Globus pallidus (tissue), 1 donor: ENCODE results near the gene MLLT3.

Source experiments
- DNase-seq: peaks from one replicate; pipeline ENCODE4 v3.0.0-alpha.2; 2015; ENCODE audit warnings: low spot score

The MLLT3 gene

DNA sequence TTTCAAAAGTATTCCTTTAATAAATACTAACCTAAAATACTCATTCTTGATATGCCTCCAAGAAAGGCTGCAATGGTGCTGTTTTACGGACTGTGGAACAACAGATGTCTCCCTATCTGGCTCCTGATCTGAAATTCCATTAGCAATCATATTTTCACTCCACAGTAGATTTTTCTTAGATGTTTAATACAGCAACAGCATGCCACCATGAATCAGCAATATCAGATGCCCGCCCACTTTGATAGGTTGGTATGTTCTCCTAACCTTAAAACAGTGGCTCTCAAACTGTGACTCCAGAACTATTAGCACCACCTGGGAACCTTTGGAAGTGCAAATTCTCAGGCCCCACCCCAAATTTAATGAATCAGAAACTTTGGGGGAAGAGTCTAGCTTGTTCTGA, 110.2 kb downstream of the MLLT3 start:
- no peak for DNase-seq

DNA sequence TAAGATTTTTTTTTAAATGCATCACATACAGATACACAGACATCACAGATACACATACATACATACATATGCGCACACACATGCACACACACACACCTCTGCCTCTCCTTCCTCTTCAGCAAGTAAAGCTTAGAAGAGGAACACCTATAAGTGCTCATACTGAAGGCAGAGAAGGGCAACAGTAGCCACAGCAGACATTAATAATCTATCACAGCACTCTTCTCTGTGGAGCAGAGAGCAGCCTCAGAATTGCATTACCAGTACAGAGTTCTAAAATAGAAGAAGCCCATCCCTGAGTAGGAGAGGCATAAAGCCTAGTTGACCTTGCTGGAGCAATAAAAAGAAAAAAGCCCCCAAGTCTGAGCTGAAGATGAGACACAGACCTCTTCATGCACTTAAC, 110.6 kb downstream of the MLLT3 start:
- no peak for DNase-seq

DNA sequence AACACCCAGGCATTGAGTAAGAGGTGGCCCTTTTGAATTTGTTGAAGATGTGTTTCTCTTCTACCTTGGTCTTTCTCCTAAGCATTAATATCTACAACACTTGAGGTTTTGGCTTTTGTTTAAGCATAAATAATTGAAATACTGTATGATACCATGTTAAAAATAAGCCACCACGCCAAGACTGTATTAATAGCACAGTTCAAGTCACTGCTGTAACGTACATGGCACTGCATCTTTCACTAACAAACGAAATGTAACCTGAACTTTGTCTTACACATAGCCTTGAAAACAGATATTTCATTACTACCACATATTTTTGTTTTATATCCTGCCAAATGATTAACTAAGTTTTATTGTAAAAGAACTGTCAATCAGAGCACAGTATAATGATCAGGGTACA, 112.8 kb downstream of the MLLT3 start:
- DNase-seq, result no peak

DNA sequence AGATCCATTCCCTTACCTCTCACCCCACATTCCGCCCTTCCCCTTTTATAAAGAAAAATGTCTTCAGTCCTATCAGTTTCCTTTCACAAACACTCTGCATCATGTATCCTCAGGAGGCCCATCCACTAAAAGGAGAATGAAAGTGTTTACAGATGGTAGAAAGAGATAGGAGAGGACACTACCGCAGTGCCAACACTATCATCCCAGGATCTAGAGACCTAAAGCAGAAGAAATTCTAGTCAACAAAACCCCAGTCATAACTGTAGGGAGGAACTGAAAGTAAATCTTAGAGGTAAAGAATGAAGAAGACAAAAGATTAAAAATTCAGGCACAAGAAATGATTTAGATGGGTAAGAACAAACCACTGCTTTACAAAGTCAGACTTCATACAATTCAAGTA, 114.1 kb downstream of the MLLT3 start:
- DNase-seq, result no peak

DNA sequence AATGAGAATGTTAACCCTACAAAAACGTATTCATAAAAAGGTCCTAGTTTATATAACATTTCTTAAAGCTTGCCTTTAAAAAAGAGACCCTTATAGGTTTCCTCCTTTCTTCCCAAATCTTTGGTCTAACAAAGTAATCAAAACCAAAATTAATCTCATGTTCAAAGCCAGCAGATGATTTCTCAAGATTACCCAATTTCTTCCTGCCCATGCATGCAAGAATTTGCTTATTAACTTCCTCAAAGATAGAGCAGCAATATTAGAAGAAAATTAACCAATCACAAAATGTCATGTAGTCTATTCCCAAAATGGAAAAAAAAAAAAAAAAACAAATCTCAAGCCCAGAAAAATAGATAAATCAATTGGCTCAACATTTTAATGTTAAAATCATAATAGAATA, 114.9 kb downstream of the MLLT3 start:
- no peak for DNase-seq

DNA sequence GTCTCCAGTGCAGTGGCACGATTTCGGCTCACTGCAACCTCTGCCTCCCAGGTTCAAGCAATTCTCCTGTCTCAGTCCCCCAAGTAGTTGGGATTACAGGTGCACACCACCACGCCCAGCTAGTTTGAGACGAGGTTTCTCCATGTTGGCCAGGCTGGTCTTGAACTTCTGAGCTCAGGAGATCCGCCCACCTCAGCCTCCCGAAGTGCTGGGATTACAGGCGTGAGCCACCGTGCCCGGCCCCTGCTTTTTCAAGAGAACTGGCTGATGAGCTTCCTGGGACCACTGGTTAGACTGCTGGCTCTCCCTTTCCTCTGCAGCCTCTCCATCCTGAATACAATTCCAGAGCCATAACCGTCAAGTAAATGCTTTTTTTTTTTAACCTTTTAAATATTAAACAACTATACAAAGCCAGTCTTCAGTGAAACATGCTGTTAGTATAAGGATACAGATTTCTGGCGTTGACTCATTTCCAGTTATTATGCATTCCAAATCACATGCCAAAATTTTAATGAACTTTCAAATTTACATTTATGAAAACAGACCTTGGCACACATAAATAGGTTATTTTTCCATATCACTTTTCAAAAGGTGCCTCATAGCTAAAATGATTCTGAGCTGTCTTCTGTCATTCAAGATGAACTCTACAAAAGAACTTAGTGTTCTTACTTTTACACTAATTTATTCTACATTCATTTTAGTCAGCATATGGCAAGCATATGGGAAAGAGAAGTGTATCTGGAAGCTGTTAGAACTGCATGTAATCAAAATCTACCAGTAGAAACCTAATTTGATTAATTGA, 116.0 kb downstream of the MLLT3 start:
- no peak for DNase-seq

DNA sequence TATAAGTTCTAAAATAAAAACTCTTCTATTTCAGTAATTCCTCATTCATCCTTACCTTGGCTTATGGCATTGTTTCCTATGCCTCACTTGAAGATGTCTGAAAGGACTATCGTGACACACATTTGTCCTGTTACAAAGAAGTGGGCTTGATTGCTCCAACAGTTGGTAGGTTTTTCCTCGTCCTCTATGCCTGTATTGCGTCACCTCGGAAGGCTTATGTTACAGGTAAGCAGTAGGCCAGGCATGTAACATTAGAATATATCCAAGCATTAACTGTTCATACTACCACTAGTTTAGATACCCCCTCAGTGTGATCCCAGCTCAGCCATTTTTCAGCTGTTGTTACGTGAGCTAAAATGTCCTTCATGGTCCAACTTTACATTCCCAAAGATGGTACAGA, 116.7 kb downstream of the MLLT3 start:
- no peak for DNase-seq

DNA sequence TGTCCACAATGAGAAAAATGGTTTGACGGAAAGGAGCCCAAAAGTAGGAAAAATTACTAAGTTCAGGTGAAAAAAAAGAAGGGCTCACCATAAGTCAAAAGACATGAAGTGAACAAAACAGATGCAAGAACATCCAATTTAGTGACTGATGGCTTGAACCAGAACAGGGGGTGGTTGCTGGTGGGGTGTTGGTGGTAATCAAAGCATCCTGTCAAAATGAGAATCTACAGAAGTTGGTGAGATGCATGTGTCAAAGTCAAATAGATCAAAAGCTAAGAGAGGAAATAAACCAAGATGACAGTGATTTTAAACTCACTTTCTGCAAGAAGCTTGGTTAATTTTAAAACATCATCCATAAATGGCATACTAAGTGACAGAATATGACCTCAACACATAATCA, 117.4 kb downstream of the MLLT3 start:
- DNase-seq, result no peak

DNA sequence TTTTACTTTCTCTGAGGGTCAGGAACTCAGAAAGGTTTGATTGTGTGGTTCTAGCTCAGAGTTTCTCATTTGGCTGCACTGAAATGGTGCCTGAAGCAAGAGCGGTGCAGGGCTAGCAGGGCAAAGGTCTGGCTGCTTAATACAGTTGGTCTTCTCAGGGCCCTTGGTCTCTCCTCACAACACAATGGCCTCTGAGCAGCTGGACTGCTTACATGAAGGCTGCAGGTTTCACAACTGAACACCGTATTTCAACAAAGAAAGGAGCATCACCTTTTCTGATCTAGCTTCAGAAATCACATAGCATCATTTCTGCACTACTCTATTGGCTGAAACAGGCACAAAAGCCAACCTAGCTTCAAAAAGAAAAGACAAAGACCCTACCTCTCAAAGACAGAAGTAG, 122.2 kb downstream of the MLLT3 start:
- DNase-seq, result no peak

DNA sequence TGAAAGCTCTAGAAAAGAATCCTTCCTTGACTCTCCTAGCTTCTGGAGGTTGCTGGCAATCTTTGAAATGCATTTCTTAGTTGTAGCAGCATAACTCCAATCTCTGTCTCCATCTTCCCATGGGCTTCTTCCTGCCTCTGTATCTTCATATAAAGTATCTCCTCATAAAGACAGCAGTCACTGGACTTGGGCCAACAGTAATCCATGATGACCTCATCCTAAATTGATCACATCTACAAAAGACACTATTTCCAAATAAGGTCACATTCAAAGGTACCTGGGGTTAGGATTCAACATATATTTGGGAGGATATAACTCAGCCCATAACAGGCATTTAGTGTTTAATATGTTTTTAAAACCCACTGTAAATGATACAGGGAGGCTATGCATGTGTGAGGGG, 123.3 kb downstream of the MLLT3 start:
- no peak for DNase-seq

DNA sequence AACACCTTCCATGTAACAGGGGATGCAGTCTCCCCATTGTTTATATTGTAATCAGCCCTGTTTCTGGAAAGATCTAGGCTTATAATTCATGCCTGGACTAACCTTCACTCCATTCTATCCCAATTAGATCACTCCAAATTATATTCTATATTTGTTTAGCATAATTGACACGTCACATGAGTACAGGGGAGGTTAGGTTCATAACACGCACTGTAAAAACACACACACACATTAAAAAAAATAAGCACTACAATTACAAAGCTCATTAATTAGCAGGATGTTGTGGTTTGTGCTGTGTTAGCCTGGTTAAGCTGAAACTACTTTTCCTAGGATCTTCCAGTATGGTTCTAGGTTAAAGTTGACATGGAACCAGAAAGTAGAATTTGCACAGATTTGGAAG, 126.0 kb downstream of the MLLT3 start:
- no peak for DNase-seq

DNA sequence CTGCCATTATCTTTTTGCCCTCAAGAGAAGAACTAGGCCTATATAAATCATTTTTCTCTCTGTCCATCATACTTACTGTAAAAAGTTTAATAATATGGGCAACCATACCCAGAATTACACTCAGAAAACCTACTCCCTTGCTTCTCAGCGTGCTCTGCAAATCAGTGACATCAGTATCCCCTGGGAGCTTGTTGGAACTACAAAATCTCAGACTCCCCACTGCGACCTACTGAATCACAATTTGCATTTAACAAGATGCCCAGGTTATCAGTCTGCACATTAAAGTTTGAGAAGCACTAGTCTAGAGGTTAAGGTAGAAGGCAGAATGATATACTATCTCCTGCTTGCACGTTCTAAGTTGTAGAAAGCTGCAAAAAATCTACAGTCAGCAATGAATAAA, 127.2 kb downstream of the MLLT3 start:
- no peak for DNase-seq

DNA sequence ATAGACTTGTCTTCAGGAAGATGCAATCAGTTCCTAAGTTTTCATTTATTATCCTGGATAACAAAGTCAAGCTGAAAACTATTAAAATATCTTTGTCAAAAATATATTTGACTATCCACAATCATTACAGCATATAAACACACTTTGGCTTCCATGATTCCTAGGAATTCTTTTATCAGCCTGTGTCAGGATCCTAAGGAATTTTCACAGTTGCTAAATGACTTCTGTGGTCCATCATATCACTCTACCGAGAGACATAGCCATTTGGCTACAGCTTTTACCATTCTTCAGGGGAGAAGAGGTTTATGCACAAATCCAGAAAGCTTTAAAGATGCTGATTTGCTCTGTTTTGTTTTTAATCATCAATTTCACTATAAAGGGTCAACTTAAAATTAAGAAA, 128.3 kb downstream of the MLLT3 start:
- DNase-seq, result no peak

DNA sequence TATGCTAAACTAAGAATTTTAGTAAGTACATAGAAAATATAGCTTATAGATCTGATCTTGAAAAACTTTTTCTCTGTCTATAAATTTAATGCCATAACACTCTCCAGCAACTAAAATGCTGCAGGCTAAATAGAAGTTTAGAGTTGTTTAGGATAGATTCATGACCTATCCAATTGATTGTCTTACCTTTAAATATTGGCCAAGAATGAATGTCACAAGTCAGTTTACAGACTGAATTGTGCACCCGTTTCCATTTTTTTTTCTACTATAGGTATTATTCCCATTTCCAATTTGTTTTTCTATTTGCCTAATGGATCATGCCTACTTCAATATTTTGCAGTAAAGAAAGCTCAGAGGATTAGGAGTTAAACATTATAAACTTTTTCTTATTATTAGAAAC, 129.5 kb downstream of the MLLT3 start:
- DNase-seq, result no peak

DNA sequence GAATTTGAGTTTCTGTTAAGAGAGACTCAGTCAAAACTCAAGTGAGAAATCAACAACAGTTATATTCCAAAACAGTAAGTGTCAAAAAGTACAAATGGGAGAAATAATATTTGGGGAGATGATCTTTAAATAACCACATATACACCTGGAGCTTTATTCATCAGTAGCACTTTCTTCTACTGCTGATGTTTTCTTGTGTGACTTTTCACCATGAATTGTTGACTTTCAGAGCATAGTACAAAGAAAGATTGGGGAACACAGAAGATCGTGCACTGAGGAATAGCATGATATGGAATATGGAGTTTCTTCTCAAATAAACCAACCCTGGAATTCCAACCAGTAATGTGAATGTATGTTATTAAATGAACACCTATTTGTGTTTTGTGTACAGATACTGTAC, 130.7 kb downstream of the MLLT3 start:
- DNase-seq, result no peak

DNA sequence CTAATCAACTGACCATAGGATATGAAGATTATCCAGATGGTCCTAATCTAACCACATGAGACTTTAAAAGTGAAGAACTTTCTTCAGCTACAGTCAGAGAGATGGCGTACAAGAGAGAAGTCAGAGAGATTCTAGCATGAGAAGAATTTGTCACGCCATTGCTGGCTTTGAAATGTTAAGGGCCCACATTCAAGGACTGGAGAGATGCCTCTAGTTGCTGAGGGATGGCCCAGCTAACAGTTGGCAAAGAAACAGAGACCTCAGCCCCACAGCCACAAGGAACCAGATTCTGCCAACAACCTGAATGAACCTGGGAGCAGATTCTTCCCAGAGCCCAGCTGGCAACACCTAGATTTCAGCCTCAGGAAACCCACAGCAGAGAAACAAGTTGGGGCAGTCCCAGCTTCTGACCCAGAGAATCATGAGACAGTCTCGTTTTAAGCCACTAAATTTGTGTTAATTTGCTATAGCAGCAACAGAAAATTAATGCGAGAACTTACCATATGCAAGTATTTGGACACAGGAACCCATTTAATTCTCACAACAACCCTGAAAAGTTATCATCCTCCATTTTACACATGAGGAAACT, 132.0 kb downstream of the MLLT3 start:
- DNase-seq, result no peak

DNA sequence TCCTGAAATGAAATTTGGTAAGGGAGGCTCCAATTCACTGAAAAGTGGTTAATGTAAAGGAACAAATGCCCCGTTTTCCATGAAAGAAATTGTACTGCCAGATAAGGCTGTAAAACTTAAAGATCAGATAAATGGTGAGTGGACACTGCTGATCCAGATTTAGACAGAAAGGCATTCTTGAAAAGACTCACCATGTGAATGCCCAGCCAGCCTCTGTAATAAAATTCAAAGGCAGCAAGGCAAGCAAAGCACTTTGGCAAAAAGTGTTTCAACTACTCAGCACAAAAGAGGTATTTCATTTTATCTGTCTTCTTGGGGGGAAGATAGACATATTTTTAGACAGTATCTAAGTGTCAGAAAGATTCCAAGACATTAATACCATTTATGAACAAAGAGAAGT, 133.6 kb downstream of the MLLT3 start:
- DNase-seq, result no peak

DNA sequence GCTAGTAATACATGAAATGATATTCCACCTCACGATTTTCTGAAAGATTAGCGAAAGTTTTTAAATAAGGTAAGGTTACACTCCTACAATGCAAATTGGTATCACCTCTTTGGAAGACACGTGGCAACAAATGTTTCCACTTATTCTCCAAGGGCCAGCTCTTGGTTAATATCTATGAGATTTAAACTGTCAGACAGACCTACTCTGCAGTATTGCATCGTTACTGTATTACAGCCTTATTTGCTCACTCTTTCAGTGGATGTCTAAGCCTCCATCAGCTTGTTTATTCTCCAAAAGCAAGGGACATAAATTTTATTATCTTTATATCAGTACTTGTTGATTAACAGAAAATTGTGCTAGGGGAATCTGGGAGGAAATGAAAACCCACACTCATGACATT, 135.7 kb downstream of the MLLT3 start:
- DNase-seq, result no peak

DNA sequence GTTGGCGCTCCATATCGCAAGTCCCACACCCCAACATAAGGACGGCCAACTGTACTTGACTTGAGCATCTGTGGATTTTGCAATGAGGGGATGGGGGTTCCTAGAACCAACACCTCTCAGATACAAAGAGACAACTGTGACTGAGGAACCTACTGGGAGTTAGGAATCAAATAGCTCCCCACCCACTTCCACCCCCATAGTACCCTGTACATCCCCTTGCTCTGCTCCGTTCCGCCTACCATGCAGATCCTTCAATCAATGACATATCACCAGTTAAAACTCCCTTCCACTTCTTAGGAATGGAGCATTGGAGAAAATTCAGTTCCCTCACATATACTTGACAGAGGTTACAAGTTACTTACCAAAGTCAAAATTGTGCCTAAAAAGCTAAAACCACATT, 140.9 kb downstream of the MLLT3 start:
- no peak for DNase-seq

DNA sequence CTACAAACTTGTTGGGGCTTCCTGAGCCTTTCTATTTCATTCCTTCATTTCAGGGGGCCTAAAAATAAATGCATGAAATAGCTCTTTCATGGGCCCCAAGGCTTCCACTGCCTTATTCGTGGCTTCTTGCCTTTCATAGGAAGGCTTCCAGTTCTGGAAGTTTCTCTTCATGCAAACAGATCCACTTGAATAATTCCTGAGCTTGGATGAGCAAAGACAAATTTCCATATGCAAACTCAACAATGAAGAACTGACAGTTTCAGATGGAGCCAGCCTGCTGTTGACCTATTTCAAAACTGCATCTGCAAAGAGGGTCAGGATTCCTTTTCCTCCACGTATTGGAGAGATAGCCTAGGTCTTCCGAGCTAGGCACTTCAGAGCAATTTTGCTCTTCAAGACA, 142.1 kb downstream of the MLLT3 start:
- DNase-seq, result no peak

DNA sequence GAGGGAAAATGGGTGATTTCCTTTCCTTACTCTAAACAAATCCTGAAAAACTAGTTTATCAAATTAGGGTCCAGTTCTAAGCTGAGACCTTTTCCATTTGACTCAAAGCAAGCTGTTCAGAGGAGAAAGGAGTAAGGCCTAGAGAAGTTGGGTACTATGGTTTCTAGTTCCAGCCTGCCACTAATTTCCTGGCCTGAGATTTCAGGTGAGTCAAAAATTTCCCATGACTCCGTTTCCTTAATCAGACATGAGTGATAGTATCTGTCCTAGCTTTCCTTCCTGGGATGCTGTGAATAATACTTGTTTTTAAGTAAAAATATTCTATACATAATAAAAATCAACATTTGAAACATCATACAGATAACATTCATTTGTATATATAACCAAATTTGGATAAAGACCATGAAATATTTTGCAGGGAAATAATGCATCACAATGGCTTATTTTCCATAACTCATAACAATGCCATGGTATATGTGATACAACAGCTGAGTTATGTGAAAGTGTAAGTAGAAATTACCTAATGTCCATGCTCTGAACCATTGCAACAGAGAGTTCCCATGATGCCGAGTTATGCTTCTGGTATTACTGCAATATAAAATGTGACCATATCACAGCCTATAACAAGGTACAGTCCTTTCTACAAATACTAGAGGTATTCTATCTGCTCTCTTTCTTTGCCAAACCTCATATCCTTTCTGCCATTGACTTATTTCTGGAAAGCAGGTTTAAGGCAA, 142.7 kb downstream of the MLLT3 start:
- DNase-seq, result no peak

DNA sequence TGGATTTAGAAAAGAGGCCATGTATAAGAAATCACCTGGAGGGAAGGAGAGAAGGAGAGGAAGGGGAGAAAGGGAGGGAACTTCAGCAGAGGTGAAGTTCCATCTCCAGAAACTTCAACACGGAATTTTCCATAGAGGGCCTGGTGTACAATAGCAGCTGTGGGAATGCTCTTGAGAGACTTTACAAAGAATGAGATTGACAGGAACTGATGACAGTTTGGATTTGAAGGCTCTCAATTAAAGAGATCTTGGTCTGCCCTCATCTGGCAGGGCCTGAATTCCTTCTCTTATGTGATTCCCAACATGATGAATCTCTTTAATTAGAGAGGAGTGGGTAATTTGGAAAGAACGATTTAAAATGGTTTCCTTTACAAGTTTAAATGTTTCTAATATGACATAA, 143.5 kb downstream of the MLLT3 start:
- peak; percentile 33 for DNase-seq

DNA sequence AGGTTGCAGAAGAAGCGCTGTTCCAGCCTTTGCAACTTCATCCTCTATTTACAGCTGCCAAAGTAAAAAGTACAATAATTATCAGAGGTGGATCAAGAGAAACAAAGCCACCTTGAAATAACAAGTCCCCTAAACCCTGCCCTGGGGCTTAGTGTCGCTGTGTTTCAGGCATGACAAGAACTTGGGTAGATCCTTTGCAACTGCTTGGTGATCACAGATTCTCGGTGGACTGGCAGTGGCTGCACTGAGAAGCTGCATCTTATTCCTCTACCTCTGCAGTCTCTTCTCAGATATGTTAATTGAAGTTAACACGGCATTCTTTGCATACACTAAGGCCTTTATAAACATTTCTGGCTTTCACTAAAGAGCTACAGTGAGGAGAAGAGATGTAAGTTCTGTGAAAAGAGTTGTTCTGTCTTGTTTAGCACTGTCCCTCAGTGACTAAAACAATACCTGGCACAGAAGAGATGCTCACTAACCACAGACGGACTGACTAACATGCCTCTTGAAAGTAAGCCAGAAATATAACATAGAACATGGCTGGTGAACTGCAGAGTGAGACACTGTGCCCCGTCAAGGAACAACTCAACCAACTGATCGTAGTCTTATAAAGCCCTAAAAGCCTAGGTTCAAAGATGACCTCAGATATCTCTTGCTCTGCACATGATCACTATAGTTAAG, 144.2 kb downstream of the MLLT3 start:
- DNase-seq, result no peak
